Small intestine (tissue), 7 donors: ENCODE data around the gene NME9. TPM values are rescaled to one million over a fixed set of nuclear protein-coding genes. Genes with fewer than 3 reads are reported as not detected.

Experiments
- DNase-seq, 2 donors: peaks; one replicate each; pipeline versions ENCODE4 v3.0.0 to v3.0.0-alpha.2; 2013
- FAIRE-seq: peaks from 2 replicates; lab custom pipeline; 2012; peaks lifted over from hg19 to GRCh38; lab: Jason Lieb, UNC
- H3K27ac ChIP-seq, 3 donors: one replicate each; pipeline ENCODE4 v1.5.1; 2013; ENCODE audit warnings: low read length in 2 of 3, mild to moderate bottlenecking in 2 of 3, control low read depth in 1 of 3, inconsistent platforms in 1 of 3, low read depth in 1 of 3, moderate library complexity in 1 of 3
- H3K27me3 ChIP-seq, 3 donors: one replicate each; pipeline ENCODE4 v1.6.1; 2013; ENCODE audit warnings: low read length in 3 of 3, inconsistent platforms in 1 of 3; ENCODE audit not compliant: control insufficient read depth in 3 of 3, insufficient read depth in 3 of 3
- H3K36me3 ChIP-seq, 3 donors: one replicate each; pipeline ENCODE4 v1.6.1; 2013; ENCODE audit warnings: low read length in 3 of 3, inconsistent platforms in 1 of 3, low read depth in 1 of 3, mild to moderate bottlenecking in 1 of 3, moderate library complexity in 1 of 3; ENCODE audit not compliant: control insufficient read depth in 3 of 3, insufficient read depth in 2 of 3
- H3K4me1 ChIP-seq, 3 donors: one replicate each; pipeline ENCODE4 v1.6.1; 2013; ENCODE audit warnings: low read length in 2 of 3, inconsistent platforms in 1 of 3, low read depth in 1 of 3, mild to moderate bottlenecking in 1 of 3, moderate library complexity in 1 of 3; ENCODE audit not compliant: control insufficient read depth in 3 of 3, insufficient read depth in 2 of 3
- H3K4me3 ChIP-seq, 3 donors: one replicate each; pipeline ENCODE4 v1.5.1; 2013; ENCODE audit warnings: low read length in 3 of 3, control low read depth in 1 of 3, inconsistent platforms in 1 of 3, low read depth in 1 of 3, mild to moderate bottlenecking in 1 of 3, moderate library complexity in 1 of 3
- H3K9me3 ChIP-seq, 2 donors: one replicate each; pipeline ENCODE4 v1.6.1; 2013; ENCODE audit warnings: low read depth in 1 of 2, low read length in 1 of 2; ENCODE audit not compliant: control insufficient read depth in 2 of 2, insufficient read depth in 1 of 2
- WGBS, 3 donors: extraction: QIAGEN DNeasy Blood & Tissue Kit; methylation state at CpG; one replicate each; pipeline ENCODE4 v1.1.7; 2013; 5-methylcytosine and 5-hydroxymethylcytosine counted together
- polyA plus RNA-seq, 4 donors: library from polyadenylated mRNA; stranded (reverse) in 3 of 4; unstranded in 1 of 4; fragments of 200-250 nt in 3 of 4; fragments of 120-200 nt in 1 of 4; gene quantifications; one replicate each; pipeline versions ENCODE4 v1.2.1 to v1.2.3, GENCODE V29; 2013
- donor health status: healthy with polysubstance abuse.
- donor health status: control.
- donor health status: control.
- donor health status: Bipolar disorder and iron deficiency.
- donor health status: healthy.

Gene NME9
- polyA plus RNA-seq, 4 donors: 0.13 to 0.84 TPM; not detected in 2

DNA sequence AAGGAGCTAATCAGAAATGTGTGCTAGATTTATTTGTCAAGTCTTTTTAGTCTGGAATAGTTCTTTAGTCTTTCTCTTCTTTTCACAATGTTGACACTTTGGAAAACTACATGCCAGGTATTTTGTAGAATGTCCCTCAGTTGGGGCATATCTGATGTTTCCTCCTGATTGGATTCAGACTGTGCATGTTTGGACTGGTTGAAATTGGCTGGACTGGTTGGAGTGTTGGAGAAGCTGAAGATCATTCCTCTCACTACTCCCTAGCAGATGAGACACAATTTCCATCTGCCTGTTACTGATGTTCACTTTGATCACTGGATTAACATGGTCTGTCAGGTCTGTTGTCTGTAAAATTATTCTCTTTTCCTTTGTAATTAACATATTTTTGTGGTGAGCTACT is 3.7 kb downstream of the NME9 start:
- Histone ChIP-seq H3K36me3 (no peaks in the 10 kb centered on the region), H3K27me3 (peaks cover 0 to 3% (median 0%) of the 10 kb centered on the region in 3 donors), H3K4me3 (no peak overlapping the region), H3K27ac (no peak overlapping the region), H3K4me1 (no peaks in the 10 kb centered on the region), H3K9me3 (no peaks in the 10 kb centered on the region)
- DNase-seq (no peak), FAIRE-seq (no peak)

DNA sequence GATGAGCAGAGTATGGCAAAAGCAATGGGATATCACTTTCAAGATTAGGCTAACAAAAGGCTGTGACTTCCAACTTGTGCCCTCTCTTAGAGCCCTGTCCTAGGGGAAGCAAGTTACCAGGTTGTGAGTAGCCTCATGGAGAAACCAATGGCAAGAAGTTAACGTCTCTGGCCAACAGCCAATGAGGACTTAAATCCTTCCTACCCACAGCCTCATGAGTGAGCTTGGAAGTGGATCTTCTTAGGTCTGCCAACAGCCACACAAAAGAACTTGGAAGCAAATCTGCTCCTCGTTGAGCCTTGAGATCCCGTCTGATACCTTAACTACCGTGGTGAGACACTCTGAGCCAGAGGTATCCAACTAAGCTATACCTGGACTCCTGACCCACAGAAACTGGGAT is 5.7 kb downstream of the NME9 start:
- Histone ChIP-seq H3K36me3 (no peaks in the 10 kb centered on the region), H3K4me1 (no peaks in the 10 kb centered on the region), H3K9me3 (no peaks in the 10 kb centered on the region), H3K4me3 (no peak overlapping the region), H3K27ac (no peak overlapping the region), H3K27me3 (no peaks in the 10 kb centered on the region)
- 75 to 82% (median 81%) methylated on average over 4 of the region's 4 CpGs for WGBS, 3 donors
- no peak for DNase-seq
- FAIRE-seq: no peak

DNA sequence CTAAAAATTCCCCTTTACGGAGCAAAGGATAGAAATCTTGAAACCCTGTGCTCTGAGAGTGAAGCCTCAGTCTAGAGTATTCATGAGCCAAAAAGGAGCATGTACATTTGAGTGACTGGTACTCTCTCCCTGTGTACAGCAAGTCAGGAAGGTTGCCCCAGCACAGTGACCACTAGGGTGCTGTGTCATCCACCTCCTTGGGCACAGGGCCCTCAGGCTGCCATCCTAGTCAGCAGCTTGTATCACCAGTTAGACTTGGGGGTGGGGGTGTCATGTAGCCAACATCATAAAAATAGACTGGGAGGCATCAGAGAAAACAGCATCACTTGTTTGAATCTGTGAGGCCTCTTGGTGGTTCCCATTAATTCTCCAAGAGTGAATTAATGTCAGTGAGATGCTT is 12.0 kb downstream of the NME9 start:
- Histone ChIP-seq H3K9me3 (no peaks in the 10 kb centered on the region), H3K4me1 (no peaks in the 10 kb centered on the region), H3K4me3 (no peak overlapping the region), H3K27ac (no peak overlapping the region), H3K27me3 (no peaks in the 10 kb centered on the region), H3K36me3 (no peaks in the 10 kb centered on the region)
- no peak for DNase-seq
- no peak for FAIRE-seq
- whole genome bisulfite sequencing, 3 donors: 83 to 96% (median 83%) methylated on average over 1 of the region's 1 CpG

DNA sequence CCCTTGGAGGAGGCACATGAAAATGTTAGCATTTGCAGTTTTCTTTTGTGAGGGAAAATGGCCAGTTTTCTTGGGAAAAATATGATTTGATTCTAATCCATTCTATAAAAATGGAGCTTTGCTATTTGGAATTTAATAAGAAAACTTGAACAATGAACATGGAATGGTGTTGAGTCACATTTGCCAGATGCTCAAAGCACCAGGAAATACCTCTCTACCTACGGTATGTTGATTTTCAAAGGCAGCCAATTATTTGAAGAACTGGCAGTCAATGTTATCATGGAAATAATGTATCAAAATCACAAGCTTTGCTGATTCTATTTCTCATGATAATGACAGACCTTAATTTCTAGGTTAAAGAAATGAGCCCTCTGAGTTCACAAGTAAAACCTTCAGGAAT is 14.9 kb downstream of the NME9 start:
- FAIRE-seq: no peak
- Histone ChIP-seq H3K4me3 (no peak overlapping the region), H3K9me3 (peaks cover 0 to 1% of the 10 kb centered on the region in 2 donors), H3K27ac (no peak overlapping the region), H3K4me1 (no peaks in the 10 kb centered on the region), H3K36me3 (no peaks in the 10 kb centered on the region), H3K27me3 (no peaks in the 10 kb centered on the region)
- no peak for DNase-seq
- WGBS, 3 donors: 52 to 71% (median 54%) methylated on average over 1 of the region's 1 CpG

DNA sequence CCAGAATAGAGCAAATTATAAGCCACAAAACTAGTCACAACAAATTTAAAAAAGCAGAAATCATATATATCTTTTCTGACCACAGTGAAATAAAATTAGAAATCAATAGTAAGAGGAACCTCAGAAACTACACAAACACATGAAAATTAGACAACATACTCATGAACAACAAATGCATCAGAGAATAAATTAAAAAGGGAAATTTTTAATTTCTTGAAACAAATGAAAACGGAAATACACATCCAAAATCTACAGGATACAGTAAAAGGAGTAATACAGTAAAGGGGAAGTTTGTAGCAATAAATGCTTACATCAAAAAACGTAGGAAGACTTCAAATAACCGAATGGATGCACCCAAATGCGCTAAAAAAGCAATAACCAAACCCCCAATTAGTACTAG is 19.2 kb downstream of the NME9 start:
- Histone ChIP-seq H3K9me3 (peaks cover 0 to 18% of the 10 kb centered on the region in 2 donors), H3K4me3 (no peak overlapping the region), H3K4me1 (no peaks in the 10 kb centered on the region), H3K36me3 (no peaks in the 10 kb centered on the region), H3K27me3 (peaks cover 0 to 2% (median 0%) of the 10 kb centered on the region in 3 donors), H3K27ac (no peak overlapping the region)
- WGBS, 3 donors: 76 to 85% (median 83%) methylated on average over 4 of the region's 4 CpGs
- FAIRE-seq: no peak
- DNase-seq: no peak

DNA sequence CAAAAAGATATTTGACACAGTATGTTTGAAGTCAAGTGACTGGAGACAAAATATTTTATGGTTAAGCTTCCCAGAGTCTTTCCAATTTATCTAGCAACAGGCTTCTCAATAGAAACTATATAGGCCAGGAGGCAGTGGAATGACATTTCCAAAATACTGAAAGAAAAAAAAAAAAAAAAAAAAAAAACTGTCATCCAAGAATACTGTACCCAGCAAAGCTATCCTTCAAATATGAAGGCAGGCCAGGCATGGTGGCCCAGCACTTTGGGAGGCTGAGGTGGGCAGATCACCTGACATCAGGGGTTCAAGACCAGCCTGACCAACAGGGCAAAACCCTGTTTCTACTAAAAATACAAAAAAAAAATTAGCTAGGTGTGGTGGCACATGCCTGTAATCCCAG is 20.9 kb downstream of the NME9 start:
- H3K27ac ChIP-seq: no peak overlapping the region
- DNase-seq: no peak
- H3K4me1 ChIP-seq: no peaks in the 10 kb centered on the region
- no peak overlapping the region for H3K4me3 ChIP-seq
- peaks cover 0 to 2% (median 0%) of the 10 kb centered on the region in 3 donors for H3K27me3 ChIP-seq
- H3K9me3 ChIP-seq: peaks cover 0 to 18% of the 10 kb centered on the region in 2 donors
- FAIRE-seq: no peak
- no peaks in the 10 kb centered on the region for H3K36me3 ChIP-seq

DNA sequence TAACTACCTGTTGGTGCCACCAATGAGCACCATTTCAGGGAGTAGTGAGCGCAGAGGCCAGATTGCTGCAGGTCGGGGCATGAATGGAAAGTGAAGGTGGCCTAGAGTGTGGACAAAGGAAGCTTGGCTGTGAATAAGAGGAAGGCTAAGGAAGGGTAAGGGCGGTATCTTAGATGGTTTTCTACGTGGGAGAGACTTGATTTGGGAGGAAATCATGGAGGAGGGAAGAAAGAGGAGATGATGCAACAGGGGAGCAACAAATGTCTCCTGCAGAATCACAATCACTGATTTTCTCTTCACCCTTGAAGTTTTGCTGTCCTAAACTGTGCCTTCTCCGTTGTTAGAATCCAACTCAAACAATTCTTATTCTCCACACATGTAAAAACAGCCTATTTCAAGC is 21.8 kb downstream of the NME9 start:
- Histone ChIP-seq H3K9me3 (peaks cover 0 to 18% of the 10 kb centered on the region in 2 donors), H3K27ac (no peak overlapping the region), H3K27me3 (peaks cover 0 to 2% (median 0%) of the 10 kb centered on the region in 3 donors), H3K36me3 (no peaks in the 10 kb centered on the region), H3K4me3 (no peak overlapping the region), H3K4me1 (no peaks in the 10 kb centered on the region)
- DNase-seq (no peak), FAIRE-seq (no peak)
- WGBS, 3 donors: 82 to 88% (median 88%) methylated on average over 5 of the region's 5 CpGs

DNA sequence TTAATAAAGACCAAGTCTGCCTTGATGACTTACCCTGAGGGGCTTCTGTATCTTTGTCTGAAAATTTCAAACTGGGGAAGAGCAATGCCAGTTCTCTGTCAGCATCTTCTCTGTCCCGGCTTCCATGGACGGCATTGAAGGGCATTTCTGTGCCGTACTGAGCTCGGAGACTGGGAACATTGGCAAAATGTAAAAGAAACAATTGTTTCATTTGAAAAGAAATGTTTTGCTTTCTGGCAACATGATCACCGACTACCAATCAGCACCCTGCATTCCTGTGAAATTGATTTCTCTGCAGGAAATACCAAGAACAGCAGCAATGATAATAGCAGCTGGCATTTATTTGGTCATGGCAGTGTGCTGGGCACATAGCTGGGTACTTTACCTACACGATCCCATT is 26.2 kb downstream of the NME9 start:
- H3K4me1 ChIP-seq: no peaks in the 10 kb centered on the region
- H3K36me3 ChIP-seq: peaks cover 0 to 15% (median 1%) of the 10 kb centered on the region in 3 donors
- peaks cover 0 to 7% of the 10 kb centered on the region in 2 donors for H3K9me3 ChIP-seq
- no peak for DNase-seq
- H3K27me3 ChIP-seq: peaks cover 0 to 2% (median 0%) of the 10 kb centered on the region in 3 donors
- no peak for FAIRE-seq
- WGBS, 3 donors: 89 to 93% (median 91%) methylated on average over 6 of the region's 6 CpGs
- H3K27ac ChIP-seq: no peak overlapping the region
- H3K4me3 ChIP-seq: no peak overlapping the region

DNA sequence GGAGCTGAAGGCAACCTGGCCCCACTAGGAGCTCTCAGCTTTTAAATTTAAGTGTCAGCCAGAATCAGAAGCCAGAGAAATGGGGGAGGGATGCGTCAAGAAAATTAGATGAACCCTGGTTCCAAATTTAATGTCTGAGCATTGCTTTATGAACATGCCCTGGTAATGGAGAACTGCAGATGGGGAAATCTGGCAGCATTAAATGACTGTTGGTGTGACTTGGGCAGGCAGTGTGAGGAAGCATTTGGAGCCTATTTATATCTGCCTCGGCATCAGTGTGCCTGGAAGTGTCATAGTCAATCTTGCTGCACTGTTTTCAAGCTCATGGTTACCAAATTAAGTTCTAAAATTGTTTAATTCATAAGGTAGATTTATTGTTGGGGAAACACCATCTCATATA is 29.0 kb downstream of the NME9 start:
- 81 to 90% (median 90%) methylated on average over 2 of the region's 2 CpGs for WGBS, 3 donors
- Histone ChIP-seq H3K4me3 (no peak overlapping the region), H3K9me3 (no peaks in the 10 kb centered on the region), H3K27ac (no peak overlapping the region), H3K36me3 (peaks cover 2 to 23% (median 8%) of the 10 kb centered on the region in 3 donors), H3K4me1 (no peaks in the 10 kb centered on the region), H3K27me3 (no peaks in the 10 kb centered on the region)
- no peak for FAIRE-seq
- no peak for DNase-seq
